ENCODE measurements around the gene SLC2A3.
"Not testable (repeated sequence)": the region's sequence is repeated elsewhere in the genome, so short reads cannot be mapped to it uniquely, and the experiment has no call there.

SLC2A3 gene

DNA sequence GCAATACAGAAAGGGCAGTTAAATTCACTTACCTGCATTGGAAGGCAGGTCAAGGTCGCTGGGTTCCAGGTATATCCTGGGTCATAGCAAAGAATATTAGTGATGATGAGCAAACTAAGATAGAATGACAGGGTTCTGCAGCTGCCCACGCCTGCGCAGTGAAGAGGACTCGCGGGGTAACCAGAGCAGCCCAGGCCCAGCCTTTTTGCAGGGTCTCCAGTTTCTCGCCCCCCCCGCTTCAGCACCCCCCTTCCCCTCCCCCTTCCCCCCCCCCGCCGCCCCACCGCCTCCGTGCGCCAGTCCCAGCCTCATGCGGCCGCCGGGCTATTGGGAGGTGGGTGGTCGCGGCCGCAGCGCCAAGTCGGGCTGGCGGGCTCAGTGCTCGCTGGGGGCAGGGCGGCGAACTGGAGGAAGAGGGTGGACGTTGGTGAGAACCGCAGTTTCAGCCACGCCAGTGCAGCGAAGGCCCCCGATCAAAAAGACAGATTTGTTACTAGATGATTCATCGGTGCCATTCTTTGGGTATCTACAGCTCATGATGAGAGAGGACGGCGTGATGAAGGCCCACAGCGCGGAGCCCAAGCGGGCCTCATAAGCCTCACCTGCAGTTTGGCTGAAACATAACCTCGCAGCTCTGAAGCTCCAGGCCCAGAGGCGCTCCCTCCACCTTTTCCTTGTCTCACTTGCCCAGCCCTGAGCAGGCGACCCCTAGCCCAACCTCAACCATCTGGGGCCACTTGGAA, 20.2 kb downstream of the SLC2A3 start:
- DNase-seq: no peak

GRCh38 chr12:7910106-7910505, 25.9 kb downstream of the SLC2A3 start:
- DNase-seq: not testable (repeated sequence)

DNA sequence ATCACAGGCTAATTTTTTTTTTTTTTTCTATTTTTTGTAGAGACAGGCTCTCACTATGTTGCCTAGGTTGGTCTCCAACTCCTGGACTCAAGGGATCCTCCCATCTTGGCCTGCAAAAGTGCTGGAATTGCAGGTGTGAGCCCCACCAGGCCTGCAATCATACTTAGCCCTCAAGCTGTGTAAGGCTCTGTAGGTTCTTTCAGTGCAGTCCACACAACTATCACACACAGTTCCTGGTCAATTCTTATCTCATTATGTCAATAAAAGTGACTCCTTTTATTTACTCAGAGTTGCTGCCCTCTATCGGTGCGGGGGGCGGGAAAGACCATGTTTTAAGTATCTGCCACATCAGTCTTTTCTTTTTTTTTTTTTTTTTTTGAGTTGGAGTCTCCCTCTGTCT, 29.0 kb downstream of the SLC2A3 start:
- DNase-seq: no peak

- DNase-seq: not testable (repeated sequence)
Observed at GRCh38 chr12:7906303-7906702, 29.7 kb downstream of the SLC2A3 start.

- not testable (repeated sequence) for DNase-seq
Observed at GRCh38 chr12:7905600-7906125, 30.3 kb downstream of the SLC2A3 start.

GRCh38 chr12:7905071-7905470, 30.9 kb downstream of the SLC2A3 start:
- DNase-seq: no peak

- not testable (repeated sequence) for DNase-seq
Observed at GRCh38 chr12:7902416-7902815, 33.6 kb downstream of the SLC2A3 start.

GRCh38 chr12:7899755-7900154, 36.2 kb downstream of the SLC2A3 start:
- DNase-seq: no peak

DNA sequence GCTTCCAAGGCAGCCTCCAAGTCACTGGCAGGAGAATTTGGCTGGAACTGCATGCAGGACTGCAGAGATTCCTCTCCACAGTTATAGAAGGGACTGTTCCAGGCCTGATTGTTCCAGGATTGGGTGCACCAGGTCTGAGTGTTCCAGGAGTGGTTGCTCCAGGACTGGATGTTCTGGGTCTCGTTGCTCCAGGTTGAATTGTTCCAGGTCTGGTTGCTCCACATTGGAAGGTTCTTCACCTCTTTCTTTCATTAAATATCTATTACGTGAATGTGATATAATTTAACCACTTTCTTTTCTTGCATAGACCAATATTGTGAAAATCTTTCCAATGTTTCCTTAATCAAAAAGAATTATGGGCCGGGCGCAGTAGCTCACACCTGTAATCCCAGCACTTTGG, 39.3 kb downstream of the SLC2A3 start:
- DNase-seq: not testable (repeated sequence)

DNA sequence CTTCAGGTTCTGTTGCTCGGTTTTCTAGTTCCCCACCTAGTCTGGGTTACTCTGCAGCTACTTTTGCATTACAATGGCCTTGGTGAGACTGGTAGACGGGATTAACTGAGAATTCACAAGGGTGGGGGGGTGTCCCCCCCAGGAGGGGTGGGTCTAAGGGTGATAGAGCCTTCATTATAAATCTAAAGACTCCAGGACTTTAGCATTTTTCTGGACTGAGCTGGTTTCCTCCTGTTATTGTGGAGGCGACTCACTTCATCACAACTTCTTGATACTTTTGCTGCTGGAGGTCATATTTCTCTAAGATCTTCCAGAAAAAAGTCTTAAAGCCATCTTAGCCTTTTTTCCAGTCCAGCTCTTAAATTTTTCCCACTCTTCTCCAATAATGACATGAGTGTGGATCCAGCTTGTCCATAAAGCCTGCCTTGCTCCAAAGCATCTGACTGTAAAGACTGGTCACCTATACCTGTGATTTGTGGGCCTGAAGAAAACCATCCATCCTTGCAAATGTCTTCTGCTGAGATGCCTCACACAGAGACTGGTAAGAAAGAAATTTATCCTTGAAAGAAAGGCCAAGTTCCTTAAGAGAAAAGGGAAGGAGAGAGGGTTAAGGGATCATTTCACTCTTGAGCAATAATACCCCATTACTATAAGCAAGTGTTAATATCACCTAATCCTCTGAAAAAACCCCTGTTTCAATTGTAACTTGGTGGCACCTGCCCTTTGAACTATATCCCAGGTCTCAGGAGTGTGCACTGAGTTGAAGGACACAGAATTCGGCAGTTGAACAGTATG, 43.6 kb downstream of the SLC2A3 start:
- no peak for DNase-seq

- no peak for DNase-seq
Observed at GRCh38 chr12:7884689-7885088, 51.3 kb downstream of the SLC2A3 start.

GRCh38 chr12:7881736-7882120, 54.3 kb downstream of the SLC2A3 start:
- DNase-seq: not testable (repeated sequence)

GRCh38 chr12:7880952-7881735, 54.8 kb downstream of the SLC2A3 start:
- not testable (repeated sequence) for DNase-seq

GRCh38 chr12:7879246-7879645, 56.7 kb downstream of the SLC2A3 start:
- DNase-seq: no peak

DNA sequence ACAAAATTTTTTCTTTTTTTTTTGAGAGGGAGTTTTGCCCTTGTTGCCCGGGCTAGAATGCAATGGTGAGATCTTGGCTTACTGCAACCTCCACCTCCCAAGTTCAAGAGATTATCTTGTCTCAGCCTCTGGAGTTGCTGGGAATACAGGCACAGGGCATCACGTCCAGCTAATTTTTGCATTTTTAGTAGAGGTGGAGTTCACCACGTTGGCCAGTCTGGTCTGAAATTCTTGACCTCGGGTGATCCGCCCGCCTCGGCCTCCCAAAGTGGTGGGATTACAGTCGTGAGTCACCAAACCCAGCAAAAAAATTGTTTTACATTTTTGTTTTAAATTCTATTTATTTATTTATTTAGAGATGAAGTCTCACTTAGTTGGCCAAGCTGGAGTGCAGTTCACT, 58.6 kb downstream of the SLC2A3 start:
- DNase-seq: no peak

DNA sequence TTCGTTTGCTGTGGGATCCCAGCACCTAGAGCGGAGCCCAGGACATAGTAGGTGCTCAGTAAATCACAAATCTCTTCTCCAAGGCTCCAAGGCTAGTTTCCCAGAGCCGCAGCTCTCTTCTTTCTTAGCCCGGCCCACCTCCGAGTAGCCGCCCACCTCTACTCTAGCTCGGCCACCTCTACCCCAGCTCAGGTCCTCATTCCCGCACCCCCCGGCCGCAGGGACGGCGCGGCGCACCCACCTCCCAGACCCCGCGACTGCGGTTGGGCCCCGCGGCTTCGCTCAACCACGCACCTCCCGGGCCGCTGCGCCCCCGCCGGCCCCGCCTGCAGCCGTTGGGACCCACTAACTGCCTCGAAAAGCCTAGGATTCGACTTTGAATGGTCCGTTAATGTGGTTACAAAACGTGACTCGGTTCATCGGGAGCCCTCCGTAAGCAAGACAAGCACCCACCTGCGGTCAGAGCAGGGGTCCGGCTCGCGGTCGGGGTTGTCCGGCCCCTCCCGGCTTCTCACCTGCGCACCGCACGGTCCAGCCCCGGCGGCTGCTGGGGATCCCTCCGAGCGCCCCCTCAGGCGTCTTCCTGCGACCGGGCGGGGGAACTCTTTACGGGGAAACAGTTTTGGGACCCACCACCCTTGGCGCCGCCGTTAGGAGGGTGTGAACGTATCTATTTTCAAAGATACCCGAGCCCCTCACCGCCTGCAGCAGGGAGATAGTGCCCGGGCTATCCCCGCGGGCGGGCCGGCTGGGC, 63.2 kb downstream of the SLC2A3 start, which contains the start of gene SLC2A14:
Gene SLC2A14, minus strand, starts transcription at position 350 of the 754 bp plus-strand sequence. CDS start 3,035 bp downstream, outside the sequence.
- no peak for DNase-seq

DNA sequence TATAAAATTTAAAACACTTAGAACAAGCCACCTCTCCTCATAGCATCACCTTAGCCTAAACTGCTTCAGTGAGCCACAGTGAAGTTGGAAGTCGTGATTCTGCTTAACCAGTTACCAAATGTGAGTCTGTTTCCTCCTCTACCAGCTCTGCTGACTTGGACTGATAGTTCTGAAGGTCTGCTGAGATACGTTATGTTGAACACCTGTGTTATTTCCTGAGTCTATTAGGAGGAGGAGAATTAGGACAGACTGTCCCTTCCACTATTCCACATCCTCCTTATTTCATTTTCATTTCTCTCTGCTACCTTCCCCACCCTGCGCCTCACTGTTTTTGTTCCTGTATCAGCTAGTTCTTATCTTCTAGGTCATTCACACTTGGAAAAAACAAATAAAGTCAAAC, 65.7 kb downstream of the SLC2A3 start:
- DNase-seq: no peak

All from hippocampal formation (tissue), 2 donors.